Hepatocyte (in vitro differentiated cells): Measurements from ENCODE around the gene ERCC3. TPM values are rescaled to one million over a fixed set of nuclear protein-coding genes. Genes with fewer than 3 reads are reported as not detected.

Experiments used
- DNase-seq: peaks from one replicate; pipeline ENCODE4 v3.0.0-alpha.2; 2016; ENCODE audit warnings: low spot score
- H2AFZ ChIP-seq: fragments of 200-600 bp; sonication (generic); 2 replicates; pipeline ENCODE4 v1.6.0; 2016; ENCODE audit warnings: antibody characterized with exemption, mild to moderate bottlenecking
- H3K27ac ChIP-seq: fragments of 200-600 bp; sonication (generic); 2 replicates; pipeline ENCODE4 v1.5.1; 2016; ENCODE audit warnings: mild to moderate bottlenecking
- H3K27me3 ChIP-seq: fragments of 200-600 bp; sonication (generic); 2 replicates; pipeline ENCODE4 v1.6.1; 2016
- H3K36me3 ChIP-seq: fragments of 200-600 bp; sonication (generic); replicated peaks from 2 replicates; pipeline ENCODE4 v1.5.1; 2016; ENCODE audit warnings: low read depth; ENCODE audit not compliant: insufficient read depth
- H3K4me1 ChIP-seq: fragments of 200-600 bp; sonication (generic); 2 replicates; pipeline ENCODE4 v1.5.1; 2016; ENCODE audit warnings: mild to moderate bottlenecking, moderate library complexity; ENCODE audit not compliant: insufficient read depth
- H3K4me2 ChIP-seq: fragments of 200-600 bp; sonication (generic); 2 replicates; pipeline ENCODE4 v1.6.0; 2016
- H3K4me3 ChIP-seq: fragments of 200-600 bp; sonication (generic); 2 replicates; pipeline ENCODE4 v1.5.1; 2016; ENCODE audit warnings: mild to moderate bottlenecking
- H3K79me2 ChIP-seq: fragments of 200-600 bp; sonication (generic); 2 replicates; pipeline ENCODE4 v1.6.0; 2017; ENCODE audit warnings: mild to moderate bottlenecking
- H3K9me2 ChIP-seq: fragments of 200-600 bp; sonication (generic); replicated peaks from 2 replicates; pipeline ENCODE4 v1.6.0; 2017; ENCODE audit warnings: mild to moderate bottlenecking; ENCODE audit not compliant: insufficient read depth
- H3K9me3 ChIP-seq: fragments of 200-600 bp; sonication (generic); 2 replicates; pipeline ENCODE4 v1.5.1; 2016; ENCODE audit warnings: low read depth, mild to moderate bottlenecking
- H4K20me1 ChIP-seq: fragments of 200-600 bp; sonication (generic); 2 replicates; pipeline ENCODE4 v1.6.0; 2016; ENCODE audit warnings: mild to moderate bottlenecking; ENCODE audit not compliant: insufficient read depth, poor library complexity, severe bottlenecking
- EZH2 ChIP-seq: fragments of 200-600 bp; sonication (generic); IDR thresholded peaks from 2 replicates; pipeline ENCODE4 v1.6.1; 2016; ENCODE audit warnings: antibody characterized with exemption, mild to moderate bottlenecking, borderline replicate concordance
- EZH2phosphoT487 ChIP-seq: fragments of 200-600 bp; sonication (generic); IDR thresholded peaks from one replicate; pipeline ENCODE4 v1.6.1; 2018; ENCODE audit warnings: antibody characterized with exemption, mild to moderate bottlenecking, low read depth, moderate library complexity; ENCODE audit not compliant: unreplicated experiment, severe bottlenecking
- WGBS: methylation state at CpG from one replicate; pipeline ENCODE4 v1.1.6; 2016; ENCODE audit warnings: low lambda C conversion rate; ENCODE audit errors: missing lambda C conversion rate; 5-methylcytosine and 5-hydroxymethylcytosine counted together
- polyA plus RNA-seq: library from polyadenylated mRNA; unstranded; fragments of >200 nt; fragmentation: Nextera tagmentation; extraction: Ambion mirVana; gene quantifications from 2 replicates; pipeline ENCODE4 v1.2.1, GENCODE V29; 2016
- total RNA-seq: library from RNA; depleted of rRNA; stranded (reverse); fragments of >200 nt; gene quantifications from 2 replicates; pipeline ENCODE4 v1.2.3, GENCODE V29; 2014
- TF ChIP-seq, protein P1 (sequence below): fragments of 200-600 bp; sonication (generic); IDR thresholded peaks from 2 replicates; pipeline ENCODE4 v1.5.1; 2016; ENCODE audit warnings: antibody characterized with exemption, mild to moderate bottlenecking; ENCODE audit not compliant: poor library complexity

The ERCC3 gene
- total and polyA plus RNA-seq, 2 experiments from 2014 or later = 40.7 to 43.5 TPM

DNA sequence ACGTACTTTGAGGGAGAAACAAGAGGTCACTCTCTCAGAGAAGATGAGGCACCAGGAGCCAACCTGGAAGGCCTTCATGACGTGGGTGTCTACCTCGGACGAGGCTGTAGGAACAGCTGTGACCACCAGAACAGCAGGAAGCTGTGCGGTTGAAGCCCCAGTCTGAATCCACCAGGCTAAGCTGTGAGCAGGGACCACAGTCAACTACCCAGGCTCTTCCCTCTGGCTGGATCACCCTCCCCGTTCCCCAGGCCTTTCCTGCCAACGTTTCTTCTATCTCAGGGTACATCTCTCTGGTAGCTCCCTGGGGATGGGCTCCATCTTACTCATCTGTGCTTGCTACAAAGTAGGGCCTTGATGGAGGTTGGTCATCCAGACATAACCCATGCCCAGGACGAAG is 37.1 kb downstream of the ERCC3 start:
- Histone ChIP-seq H3K27me3 (no peaks in the 10 kb centered on the region), H2AFZ (no peak overlapping the region), H3K4me3 (no peak overlapping the region), H3K4me2 (no peak overlapping the region), H3K27ac (no peak overlapping the region), H4K20me1 (no peaks in the 10 kb centered on the region), H3K79me2 (no peaks in the 10 kb centered on the region), H3K36me3 (no peaks in the 10 kb centered on the region), H3K9me3 (no peaks in the 10 kb centered on the region), H3K9me2 (no peaks in the 10 kb centered on the region), H3K4me1 (no peaks in the 10 kb centered on the region)
- DNase-seq = no peak
- TF ChIP-seq EZH2 (no peak), EZH2phosphoT487 (no peak)
- TF ChIP-seq, protein P1, sequence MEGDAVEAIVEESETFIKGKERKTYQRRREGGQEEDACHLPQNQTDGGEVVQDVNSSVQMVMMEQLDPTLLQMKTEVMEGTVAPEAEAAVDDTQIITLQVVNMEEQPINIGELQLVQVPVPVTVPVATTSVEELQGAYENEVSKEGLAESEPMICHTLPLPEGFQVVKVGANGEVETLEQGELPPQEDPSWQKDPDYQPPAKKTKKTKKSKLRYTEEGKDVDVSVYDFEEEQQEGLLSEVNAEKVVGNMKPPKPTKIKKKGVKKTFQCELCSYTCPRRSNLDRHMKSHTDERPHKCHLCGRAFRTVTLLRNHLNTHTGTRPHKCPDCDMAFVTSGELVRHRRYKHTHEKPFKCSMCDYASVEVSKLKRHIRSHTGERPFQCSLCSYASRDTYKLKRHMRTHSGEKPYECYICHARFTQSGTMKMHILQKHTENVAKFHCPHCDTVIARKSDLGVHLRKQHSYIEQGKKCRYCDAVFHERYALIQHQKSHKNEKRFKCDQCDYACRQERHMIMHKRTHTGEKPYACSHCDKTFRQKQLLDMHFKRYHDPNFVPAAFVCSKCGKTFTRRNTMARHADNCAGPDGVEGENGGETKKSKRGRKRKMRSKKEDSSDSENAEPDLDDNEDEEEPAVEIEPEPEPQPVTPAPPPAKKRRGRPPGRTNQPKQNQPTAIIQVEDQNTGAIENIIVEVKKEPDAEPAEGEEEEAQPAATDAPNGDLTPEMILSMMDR = no peak
- 78% methylated on average over 8 of the region's 8 CpGs for WGBS

DNA sequence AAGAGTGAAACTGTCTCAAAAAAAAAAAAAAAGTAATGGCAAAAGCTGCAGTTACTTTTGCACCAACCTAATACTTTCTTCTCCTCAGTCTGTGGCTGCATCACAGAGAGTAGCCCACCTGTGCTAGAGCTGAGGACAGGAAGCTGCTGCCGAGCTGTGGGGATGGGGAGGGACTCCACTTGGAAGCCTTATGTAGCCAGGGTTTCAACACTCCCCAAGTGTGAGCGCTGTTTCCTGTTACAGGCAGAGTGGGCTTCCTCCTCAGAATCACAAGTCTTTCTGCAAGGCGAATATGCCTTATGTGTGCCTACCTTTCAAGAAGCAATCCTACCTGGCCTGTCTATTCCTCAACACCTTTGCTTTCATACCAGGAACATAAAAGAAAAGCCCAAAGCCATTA is 37.6 kb downstream of the ERCC3 start:
- Histone ChIP-seq H3K36me3 (no peaks in the 10 kb centered on the region), H2AFZ (no peak overlapping the region), H3K79me2 (no peaks in the 10 kb centered on the region), H3K4me2 (no peak overlapping the region), H3K4me3 (no peak overlapping the region), H3K27me3 (no peaks in the 10 kb centered on the region), H3K27ac (no peak overlapping the region), H3K4me1 (no peaks in the 10 kb centered on the region), H4K20me1 (no peaks in the 10 kb centered on the region), H3K9me2 (no peaks in the 10 kb centered on the region), H3K9me3 (no peaks in the 10 kb centered on the region)
- DNase-seq = no peak
- TF ChIP-seq EZH2phosphoT487 = no peak
- TF ChIP-seq, protein P1 = no peak
- TF ChIP-seq EZH2 = no peak
- WGBS = 98% methylated on average over 3 of the region's 3 CpGs

DNA sequence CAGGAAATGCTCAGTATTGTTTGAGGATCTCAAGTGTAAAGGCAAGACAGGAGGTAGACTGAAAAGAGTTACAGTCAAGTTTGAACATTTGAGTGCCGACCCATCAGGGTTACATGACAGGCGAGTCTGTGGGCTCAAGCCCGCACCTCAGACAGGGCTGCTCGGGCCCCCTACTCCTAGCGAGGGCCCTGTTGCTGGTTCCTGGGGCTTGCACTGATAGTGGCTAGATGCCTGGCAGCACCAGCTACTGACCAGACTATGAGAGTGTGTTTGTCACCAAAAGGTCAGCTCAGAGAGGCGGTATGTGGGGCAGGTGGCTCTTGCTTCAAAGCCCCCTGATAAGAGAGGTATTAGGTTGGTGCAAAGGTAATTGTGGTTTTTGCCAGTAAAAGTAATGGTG is 38.2 kb downstream of the ERCC3 start:
- Histone ChIP-seq H4K20me1 (no peaks in the 10 kb centered on the region), H3K4me1 (no peaks in the 10 kb centered on the region), H3K27me3 (no peaks in the 10 kb centered on the region), H3K4me2 (no peak overlapping the region), H3K27ac (no peak overlapping the region), H3K36me3 (no peaks in the 10 kb centered on the region), H3K4me3 (no peak overlapping the region), H3K9me2 (no peaks in the 10 kb centered on the region), H3K79me2 (no peaks in the 10 kb centered on the region), H2AFZ (no peak overlapping the region), H3K9me3 (no peaks in the 10 kb centered on the region)
- DNase-seq = no peak
- over 99% methylated on average over 6 of the region's 6 CpGs for WGBS
- TF ChIP-seq EZH2 (no peak), EZH2phosphoT487 (no peak)
- TF ChIP-seq, protein P1 = no peak

DNA sequence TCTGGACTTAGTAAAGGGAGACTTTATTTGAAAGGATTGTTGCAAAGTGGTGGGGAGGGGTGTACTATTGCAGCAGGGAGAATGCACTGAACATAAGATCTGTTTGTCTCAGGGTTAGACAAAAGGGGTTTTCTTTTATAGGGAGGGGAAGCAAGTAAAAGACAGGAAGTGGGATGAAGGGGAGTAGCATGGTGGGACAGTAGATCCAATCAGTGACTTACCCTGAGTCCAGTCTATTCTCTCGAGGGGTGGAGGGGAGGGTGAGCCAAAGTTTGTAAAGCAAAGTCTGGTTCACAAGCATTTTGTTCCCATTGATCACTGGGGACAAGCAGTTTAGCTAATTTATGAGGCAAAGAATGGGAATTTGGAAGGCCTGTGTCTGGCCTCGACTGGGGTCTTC is 38.8 kb downstream of the ERCC3 start:
- no peaks in the 10 kb centered on the region for H3K9me3 ChIP-seq
- H3K79me2 ChIP-seq = no peaks in the 10 kb centered on the region
- H3K4me2 ChIP-seq = no peak overlapping the region
- no peak overlapping the region for H2AFZ ChIP-seq
- no peak for DNase-seq
- H3K4me1 ChIP-seq = no peaks in the 10 kb centered on the region
- 85% methylated on average over 2 of the region's 2 CpGs for WGBS
- no peak overlapping the region for H3K4me3 ChIP-seq
- TF ChIP-seq EZH2 (no peak), EZH2phosphoT487 (no peak)
- TF ChIP-seq, protein P1 = no peak
- H3K27ac ChIP-seq = no peak overlapping the region
- no peaks in the 10 kb centered on the region for H3K27me3 ChIP-seq
- H4K20me1 ChIP-seq = no peaks in the 10 kb centered on the region
- H3K9me2 ChIP-seq = no peaks in the 10 kb centered on the region
- H3K36me3 ChIP-seq = no peaks in the 10 kb centered on the region
